Upper lobe of left lung (tissue), 6 donors: ENCODE data around the gene ATL1. TPM values are rescaled to one million over a fixed set of nuclear protein-coding genes. Genes with fewer than 3 reads are reported as not detected.
A peak's percentile ranks its signal among the peaks of the same experiment; 100 is the strongest.
"Not testable (repeated sequence)": the region's sequence is repeated elsewhere in the genome, so short reads cannot be mapped to it uniquely, and the experiment has no call there.

Experiments used
- ATAC-seq, 2 donors: fragments of 200-7000 bp; cut with Tn5 transposase; one replicate each; pipeline ENCODE4 v1.9.1; 2022; ENCODE audit warnings: mild to moderate bottlenecking in 2 of 2, moderate library complexity in 2 of 2; ENCODE audit not compliant: low FRiP score in 2 of 2
- DNase-seq, 2 donors: peaks; one replicate each; pipeline ENCODE4 v3.0.0-alpha.2; 2019 to 2020
- H3K27ac ChIP-seq, 4 donors: fragments of 200-600 bp; sonication (generic); one replicate each; pipeline ENCODE4 v1.5.1; 2016 to 2019
- H3K27me3 ChIP-seq, 4 donors: fragments of 200-600 bp; sonication (generic); one replicate each; pipeline ENCODE4 v1.5.1; 2017 to 2019
- H3K36me3 ChIP-seq, 4 donors: fragments of 200-600 bp; sonication (generic); one replicate each; pipeline ENCODE4 v1.5.1; 2016 to 2019
- H3K4me1 ChIP-seq, 4 donors: fragments of 200-600 bp; sonication (generic); one replicate each; pipeline ENCODE4 v1.5.1; 2018 to 2019
- H3K4me3 ChIP-seq, 4 donors: fragments of 200-600 bp; sonication (generic); one replicate each; pipeline ENCODE4 v1.5.1; 2017 to 2019; ENCODE audit warnings: mild to moderate bottlenecking in 2 of 4, moderate library complexity in 1 of 4
- H3K9me3 ChIP-seq, 4 donors: fragments of 200-600 bp; sonication (generic); one replicate each; pipeline ENCODE4 v1.5.1; 2018 to 2019
- CTCF ChIP-seq, 6 experiments: fragments of 450-650 bp in 4 of 6; fragments of 200-600 bp in 2 of 6; sonication (generic) in 2 of 6; IDR thresholded peaks; one replicate each; pipeline ENCODE4 v1.5.1; 2016 to 2019; ENCODE audit warnings: antibody characterized with exemption in 6 of 6
- EP300 ChIP-seq, 4 donors: sonication (generic); formaldehyde crosslinking; IDR thresholded peaks; one replicate each; pipeline ENCODE4 v1.5.1; 2017; ENCODE audit warnings: antibody characterized with exemption in 4 of 4, control low read depth in 2 of 4
- POLR2A ChIP-seq, 4 donors: fragments of 450-650 bp; IDR thresholded peaks; one replicate each; pipeline ENCODE4 v1.5.1; 2016 to 2017; ENCODE audit warnings: antibody characterized with exemption in 4 of 4, mild to moderate bottlenecking in 2 of 4
- POLR2AphosphoS5 ChIP-seq, 2 donors: sonication (generic); formaldehyde crosslinking; IDR thresholded peaks; one replicate each; pipeline ENCODE4 v1.5.1; 2017; ENCODE audit warnings: antibody characterized with exemption in 2 of 2
- WGBS, 2 donors: methylation state at CpG; one replicate each; pipeline ENCODE4 v1.1.5; 2017 to 2018; 5-methylcytosine and 5-hydroxymethylcytosine counted together
- total RNA-seq, 6 donors: library from RNA; depleted of rRNA in 4 of 6; stranded (reverse); fragments of >200 nt in 4 of 6; gene quantifications; one replicate each; pipeline versions ENCODE4 v1.1.0 to v1.2.1, GENCODE V29; 2016 to 2021
- donor health status: DM: no; HTN: no; CAD: no; lungs with moderate emphysema.
- donor health status: DM: no; HTN: yes; CAD: no; lungs with severe emphysema.

The ATL1 gene
- total RNA-seq, 6 donors from 2014 or later = 1.3 to 7.9 (median 5.3) TPM

DNA sequence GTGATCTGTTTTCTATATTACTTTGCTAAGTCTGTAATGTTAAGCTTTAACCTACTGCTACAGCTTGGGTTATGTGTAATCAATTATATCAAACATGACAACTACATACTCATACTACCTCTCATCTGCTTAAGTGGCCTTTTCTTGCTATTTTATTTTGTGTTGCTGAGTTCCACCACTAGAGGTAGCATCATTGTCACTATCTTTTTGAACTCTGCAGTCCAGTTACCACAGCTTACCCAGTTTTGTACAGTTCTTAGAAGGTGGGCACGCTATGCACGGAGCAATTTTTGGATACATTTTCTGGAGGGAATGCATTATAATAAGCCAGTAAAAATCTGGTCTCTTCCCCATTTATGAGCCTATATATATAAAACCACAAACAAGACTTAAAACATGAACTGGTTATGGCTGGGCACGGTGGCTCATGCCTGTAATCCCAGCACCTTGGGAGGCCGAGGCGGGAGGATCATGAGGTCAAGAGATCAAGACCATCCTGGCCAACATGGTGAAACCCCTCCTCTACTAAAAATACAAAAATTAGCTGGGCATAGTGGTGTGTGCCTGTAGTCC is 59.7 kb downstream of the ATL1 start:
- 87 to 90% methylated on average over 5 of the region's 5 CpGs for WGBS, 2 donors
- Histone ChIP-seq H3K27ac (no peak overlapping the region), H3K36me3 (peaks cover 0 to 7% (median 0%) of the 10 kb centered on the region in 4 donors), H3K4me1 (no peaks in the 10 kb centered on the region), H3K9me3 (no peaks in the 10 kb centered on the region), H3K4me3 (no peak overlapping the region), H3K27me3 (no peaks in the 10 kb centered on the region)
- TF ChIP-seq POLR2A (IDR thresholded peaks at IDR 0.05) (no peak), CTCF (IDR thresholded peaks at IDR 0.05) (peak in 5 of 6 experiments; percentile 33 to 57 (median 50))
- DNase-seq (no peak), ATAC-seq (peak in 1 of 2 donors; percentile 59)

- no peak for DNase-seq
- Histone ChIP-seq H3K4me1 (no peaks in the 10 kb centered on the region), H3K27me3 (no peaks in the 10 kb centered on the region), H3K9me3 (no peaks in the 10 kb centered on the region), H3K27ac (no peak overlapping the region), H3K36me3 (peaks cover 0 to 7% (median 0%) of the 10 kb centered on the region in 4 donors), H3K4me3 (no peak overlapping the region)
- ATAC-seq = no peak
- WGBS, 2 donors = 67 to 78% methylated on average over 4 of the region's 4 CpGs
- TF ChIP-seq CTCF (IDR thresholded peaks at IDR 0.05) (no peak), POLR2AphosphoS5 (IDR thresholded peaks at IDR 0.05) (no peak), POLR2A (IDR thresholded peaks at IDR 0.05) (no peak), EP300 (IDR thresholded peaks at IDR 0.05) (no peak)
Measured at GRCh38 chr14:50620341-50620740, 60.4 kb downstream of the ATL1 start.

- peaks cover 0 to 12% (median 0%) of the 10 kb centered on the region in 4 donors for H3K36me3 ChIP-seq
- no peaks in the 10 kb centered on the region for H3K4me1 ChIP-seq
- DNase-seq (no peak), ATAC-seq (no peak)
- no peaks in the 10 kb centered on the region for H3K9me3 ChIP-seq
- TF ChIP-seq CTCF (IDR thresholded peaks at IDR 0.05) (no peak), POLR2AphosphoS5 (IDR thresholded peaks at IDR 0.05) (no peak), POLR2A (IDR thresholded peaks at IDR 0.05) (no peak), EP300 (IDR thresholded peaks at IDR 0.05) (no peak)
- H3K4me3 ChIP-seq = no peak overlapping the region
- no peak overlapping the region for H3K27ac ChIP-seq
- H3K27me3 ChIP-seq = no peaks in the 10 kb centered on the region
- WGBS, 2 donors = 86 to 100% methylated on average over 1 of the region's 1 CpG
Measured at GRCh38 chr14:50622978-50623377, 63.0 kb downstream of the ATL1 start.

DNA sequence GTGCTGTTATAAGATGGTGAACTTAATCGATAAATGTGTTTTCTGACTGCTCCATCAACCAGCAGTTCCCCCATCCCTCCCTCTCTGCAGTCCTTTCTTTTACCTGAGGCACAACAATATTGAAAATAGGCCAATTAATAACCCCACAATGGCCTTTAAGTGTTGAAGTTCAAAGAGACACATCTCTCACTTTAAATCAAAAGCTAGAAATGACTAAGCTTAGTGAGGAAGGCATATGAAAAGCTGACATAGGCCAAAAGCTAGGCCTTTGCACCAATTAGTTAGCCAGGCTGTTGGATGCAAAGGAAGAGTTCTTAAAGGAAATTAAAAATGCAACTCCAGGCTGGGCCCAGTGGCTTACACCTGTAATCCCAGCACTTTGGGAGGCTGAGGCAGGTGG is 64.5 kb downstream of the ATL1 start:
- Histone ChIP-seq H3K4me3 (no peak overlapping the region), H3K27ac (no peak overlapping the region), H3K36me3 (peaks cover 0 to 22% (median 0%) of the 10 kb centered on the region in 4 donors), H3K4me1 (no peaks in the 10 kb centered on the region), H3K27me3 (no peaks in the 10 kb centered on the region), H3K9me3 (no peaks in the 10 kb centered on the region)
- DNase-seq (no peak), ATAC-seq (no peak)
- no peak for TF ChIP-seq CTCF (IDR thresholded peaks at IDR 0.05)
- TF ChIP-seq POLR2AphosphoS5 (IDR thresholded peaks at IDR 0.05) = no peak
- TF ChIP-seq EP300 (IDR thresholded peaks at IDR 0.05) = no peak
- no peak for TF ChIP-seq POLR2A (IDR thresholded peaks at IDR 0.05)
- 89 to 96% methylated on average over 1 of the region's 1 CpG for WGBS, 2 donors

- peaks cover 0 to 23% (median 0%) of the 10 kb centered on the region in 4 donors for H3K36me3 ChIP-seq
- H3K27ac ChIP-seq, H3K4me1 ChIP-seq, H3K27me3 ChIP-seq, H3K4me3 ChIP-seq, H3K9me3 ChIP-seq, DNase-seq, ATAC-seq: not testable (repeated sequence)
- 100% methylated on average over 4 of the region's 4 CpGs for WGBS, 2 donors
Measured at GRCh38 chr14:50624947-50625346, 65.0 kb downstream of the ATL1 start.
